Transverse colon (tissue), 4 donors: ENCODE data around the gene RPS6KC1. TPM values are rescaled to one million over a fixed set of nuclear protein-coding genes. Genes with fewer than 3 reads are reported as not detected.

ENCODE experiments used
- DNase-seq: peaks from one replicate; pipeline ENCODE4 v3.0.0-alpha.2; 2019
- H3K27ac ChIP-seq, 4 donors: fragments of 200-600 bp; sonication (generic); 2 replicates each; pipeline ENCODE4 v1.5.1; 2016 to 2018; ENCODE audit warnings: inconsistent platforms in 4 of 4
- H3K27me3 ChIP-seq: fragments of 200-600 bp; sonication (generic); 2 replicates; pipeline ENCODE4 v1.5.1; 2017; ENCODE audit warnings: inconsistent platforms
- H3K36me3 ChIP-seq, 4 donors: fragments of 200-600 bp; sonication (generic); 2 replicates each; pipeline ENCODE4 v1.5.1; 2017 to 2019; ENCODE audit warnings: inconsistent platforms in 4 of 4
- H3K4me1 ChIP-seq, 4 donors: fragments of 200-600 bp; sonication (generic); 2 replicates each; pipeline ENCODE4 v1.5.1; 2017 to 2020; ENCODE audit warnings: inconsistent platforms in 4 of 4
- H3K4me3 ChIP-seq, 4 donors: fragments of 200-600 bp; sonication (generic); 1 replicate in 1 of 4; 2 replicates in 3 of 4; pipeline versions ENCODE4 v1.5.1 to v1.6.1; 2017 to 2019; ENCODE audit warnings: inconsistent platforms in 4 of 4
- H3K9me3 ChIP-seq, 2 donors: fragments of 200-600 bp; sonication (generic); 2 replicates each; pipeline ENCODE4 v1.5.1; 2017 to 2019; ENCODE audit warnings: inconsistent platforms in 2 of 2
- CTCF ChIP-seq, 5 experiments: fragments of 200-600 bp in 3 of 5; fragments of 450-650 bp in 2 of 5; sonication (generic) in 3 of 5; IDR thresholded peaks; 1 replicate in 2 of 5; 2 replicates in 3 of 5; pipeline ENCODE4 v1.5.1; 2016 to 2017; ENCODE audit warnings: antibody characterized with exemption in 5 of 5, inconsistent platforms in 3 of 5, mild to moderate bottlenecking in 2 of 5, moderate library complexity in 1 of 5
- EP300 ChIP-seq: sonication (generic); formaldehyde crosslinking; IDR thresholded peaks from one replicate; pipeline ENCODE4 v1.6.1; 2017; ENCODE audit warnings: antibody characterized with exemption, low read depth
- POLR2A ChIP-seq: fragments of 450-650 bp; IDR thresholded peaks from one replicate; pipeline ENCODE4 v1.6.1; 2016; ENCODE audit warnings: antibody characterized with exemption, mild to moderate bottlenecking, moderate library complexity
- POLR2AphosphoS5 ChIP-seq, 3 donors: sonication (generic); formaldehyde crosslinking; IDR thresholded peaks; one replicate each; pipeline ENCODE4 v1.6.1; 2016; ENCODE audit warnings: antibody characterized with exemption in 3 of 3
- WGBS, 2 donors: methylation state at CpG; one replicate each; pipeline ENCODE4 v1.1.5; 2018; ENCODE audit warnings: low coverage in 1 of 2; 5-methylcytosine and 5-hydroxymethylcytosine counted together
- in situ Hi-C, 4 donors: fragments of 200-750 bp; cut with MboI; loops; one replicate each; pipeline versions ENCODE4 v1.15.0 to v1.15.1; 2017; ENCODE audit warnings: low sequenced_read_pairs in 3 of 4, low pct_ligation_motif_present in 1 of 4, low pct_unique_long_range_greater_than_20kb in 1 of 4
- intact Hi-C: fragments of 100-400 bp; cut with DNase I; formaldehyde crosslinking; loops from one replicate; pipeline ENCODE4 v1.15.1; 2023; ENCODE audit warnings: low total_unique reads
- total RNA-seq, 4 donors: library from RNA; depleted of rRNA; stranded (reverse); fragments of >200 nt; gene quantifications; one replicate each; pipeline ENCODE4 v1.1.0, GENCODE V29; 2016

The RPS6KC1 gene
- total RNA-seq, 4 donors from 2014 or later: 11.5 to 20.3 (median 14.0) TPM

- Histone ChIP-seq H3K4me3 (no peak overlapping the region), H3K9me3 (no peaks in the 10 kb centered on the region), H3K36me3 (no peaks in the 10 kb centered on the region), H3K4me1 (peaks cover 0 to 4% (median 0%) of the 10 kb centered on the region in 4 donors), H3K27ac (no peak overlapping the region), H3K27me3 (no peaks in the 10 kb centered on the region)
- no peak for DNase-seq
- intact Hi-C loops (no loop called here), in situ Hi-C loops (no loop called here)
- WGBS, 2 donors: 89 to 91% methylated on average over 2 of the region's 2 CpGs
- TF ChIP-seq POLR2A (no peak), POLR2AphosphoS5 (IDR thresholded peaks at IDR 0.05) (no peak), EP300 (no peak), CTCF (IDR thresholded peaks at IDR 0.05) (no peak)
These were observed 68.8 kb downstream of the RPS6KC1 start for GRCh38 chr1:213119794-213120193.

- Histone ChIP-seq H3K27me3 (no peaks in the 10 kb centered on the region), H3K9me3 (no peaks in the 10 kb centered on the region), H3K4me3 (no peak overlapping the region), H3K27ac (no peak overlapping the region), H3K4me1 (peaks cover 0 to 4% (median 0%) of the 10 kb centered on the region in 4 donors), H3K36me3 (no peaks in the 10 kb centered on the region)
- 82 to 89% methylated on average over 3 of the region's 3 CpGs for WGBS, 2 donors
- no peak for TF ChIP-seq CTCF (IDR thresholded peaks at IDR 0.05)
- TF ChIP-seq POLR2A: no peak
- TF ChIP-seq EP300: no peak
- no peak for TF ChIP-seq POLR2AphosphoS5 (IDR thresholded peaks at IDR 0.05)
- in situ Hi-C loops: no loop called here
- DNase-seq: no peak
- intact Hi-C loops: no loop called here
These were observed 69.3 kb downstream of the RPS6KC1 start for GRCh38 chr1:213120386-213120785.

GRCh38 chr1:213120961-213121360 is 69.9 kb downstream of the RPS6KC1 start:
- intact Hi-C loops (no loop called here), in situ Hi-C loops (no loop called here)
- H3K4me3 ChIP-seq: no peak overlapping the region
- DNase-seq: no peak
- no peaks in the 10 kb centered on the region for H3K27me3 ChIP-seq
- H3K9me3 ChIP-seq: no peaks in the 10 kb centered on the region
- peaks cover 0 to 4% (median 0%) of the 10 kb centered on the region in 4 donors for H3K4me1 ChIP-seq
- 90 to 95% methylated on average over 4 of the region's 4 CpGs for WGBS, 2 donors
- no peaks in the 10 kb centered on the region for H3K36me3 ChIP-seq
- H3K27ac ChIP-seq: no peak overlapping the region
- no peak for TF ChIP-seq CTCF (IDR thresholded peaks at IDR 0.05)
- no peak for TF ChIP-seq POLR2AphosphoS5 (IDR thresholded peaks at IDR 0.05)
- TF ChIP-seq POLR2A: no peak
- TF ChIP-seq EP300: no peak

GRCh38 chr1:213122514-213122929 is 71.5 kb downstream of the RPS6KC1 start:
- Histone ChIP-seq H3K27me3 (no peaks in the 10 kb centered on the region), H3K4me3 (no peak overlapping the region), H3K4me1 (peaks cover 0 to 4% (median 0%) of the 10 kb centered on the region in 4 donors), H3K27ac (no peak overlapping the region), H3K36me3 (no peaks in the 10 kb centered on the region), H3K9me3 (no peaks in the 10 kb centered on the region)
- TF ChIP-seq CTCF (IDR thresholded peaks at IDR 0.05): peak; percentile 49 to 69 (median 54)
- no peak for TF ChIP-seq EP300
- DNase-seq: no peak
- intact Hi-C loops (no loop called here), in situ Hi-C loops (no loop called here)
